Ascending aorta (tissue), 2 donors: ENCODE data around the gene AKAP5. TPM values are rescaled to one million over a fixed set of nuclear protein-coding genes. Genes with fewer than 3 reads are reported as not detected.

ENCODE experiments used
- DNase-seq, 2 donors: peaks; one replicate each; pipeline ENCODE4 v3.0.0-alpha.2; 2019; ENCODE audit warnings: low spot score in 2 of 2
- H3K27ac ChIP-seq, 2 donors: fragments of 200-600 bp; sonication (generic); one replicate each; pipeline ENCODE4 v1.5.1; 2016 to 2017; ENCODE audit warnings: mild to moderate bottlenecking in 1 of 2
- H3K27me3 ChIP-seq: fragments of 200-600 bp; sonication (generic); one replicate; pipeline ENCODE4 v1.5.1; 2017
- H3K36me3 ChIP-seq, 2 donors: fragments of 200-600 bp; sonication (generic); one replicate each; pipeline ENCODE4 v1.5.1; 2016
- H3K4me1 ChIP-seq, 2 donors: fragments of 200-600 bp; sonication (generic); one replicate each; pipeline ENCODE4 v1.5.1; 2016 to 2017; ENCODE audit warnings: mild to moderate bottlenecking in 1 of 2
- H3K4me3 ChIP-seq, 2 donors: fragments of 200-600 bp; sonication (generic); one replicate each; pipeline ENCODE4 v1.5.1; 2016 to 2017; ENCODE audit warnings: mild to moderate bottlenecking in 1 of 2
- H3K9me3 ChIP-seq, 2 donors: fragments of 200-600 bp; sonication (generic); one replicate each; pipeline ENCODE4 v1.5.1; 2016
- CTCF ChIP-seq, 3 experiments: fragments of 200-600 bp in 2 of 3; fragments of 450-650 bp in 1 of 3; sonication (generic) in 2 of 3; IDR thresholded peaks; one replicate each; pipeline ENCODE4 v1.5.1; 2016 to 2019; ENCODE audit warnings: antibody characterized with exemption in 3 of 3, mild to moderate bottlenecking in 1 of 3, moderate library complexity in 1 of 3
- intact Hi-C: fragments of 100-400 bp; cut with DNase I; formaldehyde crosslinking; loops from one replicate; pipeline ENCODE4 v1.15.1; 2023
- total RNA-seq: library from RNA; depleted of rRNA; stranded (reverse); fragments of >200 nt; gene quantifications from one replicate; pipeline ENCODE4 v1.1.0, GENCODE V29; 2016

Gene AKAP5
- total RNA-seq, 1 donor from 2014 or later: 0.11 TPM

GRCh38 chr14:64467101-64467500, 1.8 kb downstream of the AKAP5 start:
- Histone ChIP-seq H3K27me3 (no peaks in the 10 kb centered on the region), H3K36me3 (no peaks in the 10 kb centered on the region), H3K4me1 (peaks cover 0 to 3% of the 10 kb centered on the region in 2 donors), H3K4me3 (no peak overlapping the region), H3K9me3 (no peaks in the 10 kb centered on the region), H3K27ac (no peak overlapping the region)
- intact Hi-C loops: no loop called here
- TF ChIP-seq CTCF (IDR thresholded peaks at IDR 0.05): no peak
- no peak for DNase-seq

GRCh38 chr14:64467566-64467965, 2.3 kb downstream of the AKAP5 start:
- DNase-seq: no peak
- H3K9me3 ChIP-seq: no peaks in the 10 kb centered on the region
- no peaks in the 10 kb centered on the region for H3K27me3 ChIP-seq
- H3K4me3 ChIP-seq: no peak overlapping the region
- peaks cover 0 to 3% of the 10 kb centered on the region in 2 donors for H3K4me1 ChIP-seq
- intact Hi-C loops: no loop called here
- TF ChIP-seq CTCF (IDR thresholded peaks at IDR 0.05): no peak
- no peaks in the 10 kb centered on the region for H3K36me3 ChIP-seq
- no peak overlapping the region for H3K27ac ChIP-seq

- no peak for TF ChIP-seq CTCF (IDR thresholded peaks at IDR 0.05)
- no peak for DNase-seq
- Histone ChIP-seq H3K27ac (no peak overlapping the region), H3K36me3 (no peaks in the 10 kb centered on the region), H3K27me3 (no peaks in the 10 kb centered on the region), H3K9me3 (no peaks in the 10 kb centered on the region), H3K4me3 (no peak overlapping the region), H3K4me1 (peaks cover 0 to 3% of the 10 kb centered on the region in 2 donors)
- intact Hi-C loops: no loop called here
Observed at GRCh38 chr14:64468451-64468850, 3.2 kb downstream of the AKAP5 start.

GRCh38 chr14:64474041-64474440, 8.7 kb downstream of the AKAP5 start:
- no peaks in the 10 kb centered on the region for H3K27me3 ChIP-seq
- no peak overlapping the region for H3K4me3 ChIP-seq
- no peaks in the 10 kb centered on the region for H3K4me1 ChIP-seq
- no peak overlapping the region for H3K27ac ChIP-seq
- intact Hi-C loops: no loop called here
- no peaks in the 10 kb centered on the region for H3K36me3 ChIP-seq
- no peak for DNase-seq
- no peak for TF ChIP-seq CTCF (IDR thresholded peaks at IDR 0.05)
- H3K9me3 ChIP-seq: no peaks in the 10 kb centered on the region

- no peak for DNase-seq
- intact Hi-C loops: no loop called here
Observed at GRCh38 chr14:64474698-64475097, 9.4 kb downstream of the AKAP5 start.

More at GRCh38 chr14:64474698-64475097, 9.4 kb downstream of the AKAP5 start:
- Histone ChIP-seq H3K4me1 (no peaks in the 10 kb centered on the region), H3K4me3 (no peak overlapping the region), H3K27ac (no peak overlapping the region), H3K9me3 (no peaks in the 10 kb centered on the region), H3K36me3 (peaks cover 0 to 2% of the 10 kb centered on the region in 2 donors), H3K27me3 (no peaks in the 10 kb centered on the region)
- no peak for TF ChIP-seq CTCF (IDR thresholded peaks at IDR 0.05)
